ENCODE data around the gene XCR1.

XCR1 gene

DNA sequence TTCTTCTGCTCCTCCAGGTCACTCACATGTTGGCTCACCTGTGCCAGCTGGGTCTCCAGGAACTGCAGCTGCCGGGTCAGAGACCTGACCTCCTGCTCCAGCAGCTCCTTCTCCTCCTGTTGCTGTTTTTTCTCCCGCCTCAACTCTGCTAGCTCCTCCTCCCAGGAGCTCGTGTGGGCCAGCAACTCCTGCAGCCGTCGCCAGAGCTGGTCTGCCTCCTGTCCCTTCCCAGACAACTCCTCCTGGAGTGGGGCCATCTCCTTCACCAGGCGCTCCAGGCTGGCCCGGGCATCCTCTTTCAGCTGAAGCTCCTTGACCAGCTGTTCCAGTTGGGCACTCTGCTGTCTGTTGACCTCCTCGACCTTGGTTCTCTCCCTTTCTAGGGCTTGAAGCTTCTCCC, 59.6 kb downstream of the XCR1 start:
- no peak overlapping the region for H3K27ac ChIP-seq (ENCODE audit: low read depth in 2 of 2, low read length in 2 of 2)
- no peak overlapping the region for H3K4me3 ChIP-seq (ENCODE audit: low read length in 2 of 2)
- peaks cover 0 to 4% of the 10 kb centered on the region in 2 donors for H3K4me1 ChIP-seq (ENCODE audit: control insufficient read depth in 2 of 2, insufficient read depth in 2 of 2, low read length in 2 of 2)
- H3K27me3 ChIP-seq (ENCODE audit: control insufficient read depth in 2 of 2, insufficient read depth in 2 of 2, low read length in 2 of 2), result no peaks in the 10 kb centered on the region
- H3K9ac ChIP-seq (ENCODE audit: low read depth in 1 of 2, low read length in 2 of 2), result no peak overlapping the region
- H3K9me3 ChIP-seq (ENCODE audit: control insufficient read depth in 2 of 2, low read length in 2 of 2), result no peaks in the 10 kb centered on the region
- H3K36me3 ChIP-seq (ENCODE audit: control insufficient read depth in 2 of 2, insufficient read depth in 2 of 2, low read length in 2 of 2), result peaks cover 66 to 75% of the 10 kb centered on the region in 2 donors
